ENCODE results near the gene BMERB1.
"Not testable (repeated sequence)": the region's sequence is repeated elsewhere in the genome, so short reads cannot be mapped to it uniquely, and the experiment has no call there.

The BMERB1 gene

GRCh38 chr16:15466886-15467781 is 32.7 kb downstream of the BMERB1 start:
- H3K4me3 ChIP-seq (replicated peaks; ENCODE audit: low read depth, low read length) = no peak overlapping the region
- DNase-seq (ENCODE audit: low read depth) = peak; percentile 38
- TF ChIP-seq, protein P1, sequence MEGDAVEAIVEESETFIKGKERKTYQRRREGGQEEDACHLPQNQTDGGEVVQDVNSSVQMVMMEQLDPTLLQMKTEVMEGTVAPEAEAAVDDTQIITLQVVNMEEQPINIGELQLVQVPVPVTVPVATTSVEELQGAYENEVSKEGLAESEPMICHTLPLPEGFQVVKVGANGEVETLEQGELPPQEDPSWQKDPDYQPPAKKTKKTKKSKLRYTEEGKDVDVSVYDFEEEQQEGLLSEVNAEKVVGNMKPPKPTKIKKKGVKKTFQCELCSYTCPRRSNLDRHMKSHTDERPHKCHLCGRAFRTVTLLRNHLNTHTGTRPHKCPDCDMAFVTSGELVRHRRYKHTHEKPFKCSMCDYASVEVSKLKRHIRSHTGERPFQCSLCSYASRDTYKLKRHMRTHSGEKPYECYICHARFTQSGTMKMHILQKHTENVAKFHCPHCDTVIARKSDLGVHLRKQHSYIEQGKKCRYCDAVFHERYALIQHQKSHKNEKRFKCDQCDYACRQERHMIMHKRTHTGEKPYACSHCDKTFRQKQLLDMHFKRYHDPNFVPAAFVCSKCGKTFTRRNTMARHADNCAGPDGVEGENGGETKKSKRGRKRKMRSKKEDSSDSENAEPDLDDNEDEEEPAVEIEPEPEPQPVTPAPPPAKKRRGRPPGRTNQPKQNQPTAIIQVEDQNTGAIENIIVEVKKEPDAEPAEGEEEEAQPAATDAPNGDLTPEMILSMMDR (IDR thresholded peaks at IDR 0.05; ENCODE audit: low read length, missing control alignments) = peak; percentile 29

- not testable (repeated sequence) for DNase-seq (ENCODE audit: low read depth); H3K4me3 ChIP-seq (replicated peaks; ENCODE audit: low read depth, low read length)
Measured at GRCh38 chr16:15476971-15477370, 42.6 kb downstream of the BMERB1 start.

DNA sequence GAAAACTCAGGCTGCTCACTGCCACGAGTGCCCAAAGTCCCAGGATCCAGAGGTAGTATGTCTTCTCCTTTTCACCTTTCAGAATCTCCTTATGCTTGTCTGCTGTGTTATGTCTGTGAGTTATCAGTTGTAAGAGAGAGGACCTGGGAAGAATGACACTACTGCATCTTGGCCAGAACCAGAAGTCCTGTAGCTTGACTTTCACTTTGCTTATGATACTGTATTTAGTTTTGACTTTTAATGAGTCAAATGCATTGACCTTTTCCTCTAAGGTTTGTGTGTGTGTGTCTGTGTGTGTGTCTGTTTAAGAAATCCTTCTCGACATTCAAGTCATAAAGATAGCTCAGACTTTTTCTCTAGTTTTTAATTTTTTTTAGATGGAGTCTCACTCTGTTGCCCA is 43.4 kb downstream of the BMERB1 start:
- H3K4me3 ChIP-seq (replicated peaks; ENCODE audit: low read depth, low read length) = no peak overlapping the region
- TF ChIP-seq, protein P1 (IDR thresholded peaks at IDR 0.05; ENCODE audit: low read length, missing control alignments) = no peak
- DNase-seq (ENCODE audit: low read depth) = no peak

- peak; percentile 95 for DNase-seq (ENCODE audit: low read depth)
- TF ChIP-seq, protein P1 (IDR thresholded peaks at IDR 0.05; ENCODE audit: low read length, missing control alignments) = peak; percentile 29
- no peak overlapping the region for H3K4me3 ChIP-seq (replicated peaks; ENCODE audit: low read depth, low read length)
Measured at GRCh38 chr16:15482068-15482747, 47.8 kb downstream of the BMERB1 start.

GRCh38 chr16:15482748-15483298 is 48.4 kb downstream of the BMERB1 start:
- DNase-seq (ENCODE audit: low read depth) = no peak
- H3K4me3 ChIP-seq (replicated peaks; ENCODE audit: low read depth, low read length) = no peak overlapping the region
- TF ChIP-seq, protein P1 (IDR thresholded peaks at IDR 0.05; ENCODE audit: low read length, missing control alignments) = no peak

- TF ChIP-seq, protein P1 (IDR thresholded peaks at IDR 0.05; ENCODE audit: low read length, missing control alignments) = no peak
- H3K4me3 ChIP-seq (replicated peaks; ENCODE audit: low read depth, low read length) = no peak overlapping the region
- no peak for DNase-seq (ENCODE audit: low read depth)
Measured at GRCh38 chr16:15483857-15484256, 49.5 kb downstream of the BMERB1 start.

- H3K4me3 ChIP-seq (replicated peaks; ENCODE audit: low read depth, low read length) = no peak overlapping the region
- TF ChIP-seq, protein P1 (IDR thresholded peaks at IDR 0.05; ENCODE audit: low read length, missing control alignments) = no peak
- peak; percentile 42 for DNase-seq (ENCODE audit: low read depth)
Measured at GRCh38 chr16:15484662-15485061, 50.3 kb downstream of the BMERB1 start.
